Hypothalamus (tissue), 51 donors: ENCODE results near the gene ACSL5.

Experiments used
- DNase-seq, 51 donors: peaks; one replicate each; lab custom pipeline; 2025; lab: John Stamatoyannopoulos, UW

ACSL5 gene, protein sequence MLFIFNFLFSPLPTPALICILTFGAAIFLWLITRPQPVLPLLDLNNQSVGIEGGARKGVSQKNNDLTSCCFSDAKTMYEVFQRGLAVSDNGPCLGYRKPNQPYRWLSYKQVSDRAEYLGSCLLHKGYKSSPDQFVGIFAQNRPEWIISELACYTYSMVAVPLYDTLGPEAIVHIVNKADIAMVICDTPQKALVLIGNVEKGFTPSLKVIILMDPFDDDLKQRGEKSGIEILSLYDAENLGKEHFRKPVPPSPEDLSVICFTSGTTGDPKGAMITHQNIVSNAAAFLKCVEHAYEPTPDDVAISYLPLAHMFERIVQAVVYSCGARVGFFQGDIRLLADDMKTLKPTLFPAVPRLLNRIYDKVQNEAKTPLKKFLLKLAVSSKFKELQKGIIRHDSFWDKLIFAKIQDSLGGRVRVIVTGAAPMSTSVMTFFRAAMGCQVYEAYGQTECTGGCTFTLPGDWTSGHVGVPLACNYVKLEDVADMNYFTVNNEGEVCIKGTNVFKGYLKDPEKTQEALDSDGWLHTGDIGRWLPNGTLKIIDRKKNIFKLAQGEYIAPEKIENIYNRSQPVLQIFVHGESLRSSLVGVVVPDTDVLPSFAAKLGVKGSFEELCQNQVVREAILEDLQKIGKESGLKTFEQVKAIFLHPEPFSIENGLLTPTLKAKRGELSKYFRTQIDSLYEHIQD

DNA sequence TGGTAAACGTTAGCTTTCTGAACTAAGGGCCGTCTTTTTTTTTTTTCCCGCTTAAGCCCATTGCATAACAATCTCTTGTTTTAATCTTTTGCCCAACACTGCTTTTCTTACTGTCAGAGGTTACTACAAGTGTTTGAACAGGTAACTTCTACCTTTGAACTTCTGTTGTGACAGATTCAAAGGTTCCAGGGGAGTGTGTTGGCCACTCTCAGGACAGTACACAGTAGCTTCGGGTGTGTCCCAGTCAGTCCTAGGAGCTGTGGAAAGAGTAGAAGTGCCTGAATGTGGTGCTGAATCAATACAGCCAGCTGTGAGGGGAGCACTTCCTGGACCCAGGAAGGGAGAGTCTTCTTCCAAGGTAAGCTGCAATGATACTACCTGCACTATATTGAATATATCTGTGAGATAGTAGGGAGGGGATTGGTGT lies at the start of gene ACSL5:
ACSL5 (plus strand) TSS at position 205 of the 427 bp plus-strand sequence. CDS start 20,831 bp downstream, outside the sequence.
- DNase-seq = no peak

DNA sequence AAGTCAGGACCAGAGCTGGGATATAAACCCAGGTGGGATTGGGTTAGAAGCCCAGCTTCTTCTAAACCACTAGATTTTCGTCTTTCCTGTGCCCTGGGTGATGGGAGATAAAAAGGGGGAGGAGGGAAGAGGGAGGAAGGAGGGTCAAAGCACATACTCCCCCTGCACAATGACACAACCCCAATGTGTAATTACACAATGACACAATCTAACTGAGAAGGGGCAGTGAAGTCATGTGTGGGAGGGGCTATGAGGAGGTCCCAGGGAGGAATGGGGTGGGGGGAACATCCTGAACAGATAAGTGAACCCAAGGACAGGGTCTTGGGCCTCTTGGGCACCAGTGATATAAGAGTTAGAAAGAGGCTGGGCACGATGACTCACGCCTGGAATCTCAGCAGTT lies 46.2 kb upstream of the ACSL5 start:
- DNase-seq = no peak

DNA sequence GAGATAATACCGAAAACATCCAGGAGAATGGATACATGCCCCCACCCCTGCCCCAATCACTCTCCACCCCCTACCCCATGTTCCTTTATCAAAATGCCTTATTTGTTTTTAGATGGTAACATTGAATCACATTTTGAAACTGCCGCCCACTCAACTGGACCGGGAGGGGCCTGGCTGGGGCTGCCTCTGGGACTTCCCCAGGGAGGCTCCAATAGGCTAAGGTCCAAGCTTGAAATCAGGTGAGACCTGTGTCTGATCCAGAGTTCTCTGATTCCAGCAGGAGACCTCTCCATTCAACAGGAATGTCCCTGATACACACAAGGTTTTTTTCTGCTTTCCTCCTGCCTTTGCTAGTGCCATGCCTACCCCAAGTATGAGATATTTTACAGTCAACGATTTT lies 43.8 kb upstream of the ACSL5 start:
- DNase-seq = no peak

DNA sequence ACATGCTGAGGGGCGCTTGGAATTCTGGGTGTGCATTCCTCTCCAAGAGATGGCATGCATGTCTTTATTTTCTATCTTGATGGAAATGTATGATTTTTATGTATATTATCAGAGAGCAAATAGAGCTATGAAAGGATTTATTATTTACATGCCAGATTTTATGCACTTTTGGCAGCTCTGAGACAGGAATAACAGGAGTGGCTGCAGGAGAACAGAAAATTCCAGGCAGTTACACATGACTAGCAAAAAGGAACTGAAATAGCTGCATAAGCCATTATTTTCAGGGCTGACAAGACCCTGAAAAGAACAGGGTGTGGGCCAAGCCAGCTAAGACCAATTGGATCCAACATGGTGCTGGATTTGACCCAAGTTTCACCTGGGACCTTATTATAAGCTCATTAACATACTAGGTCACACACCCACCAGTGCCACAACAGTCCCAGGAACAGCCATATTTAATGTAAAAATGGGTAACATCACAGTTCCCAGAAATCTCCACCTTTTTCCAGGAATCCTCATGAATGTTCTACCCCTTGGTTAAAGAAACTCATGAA lies 43.2 kb upstream of the ACSL5 start:
- DNase-seq = no peak

DNA sequence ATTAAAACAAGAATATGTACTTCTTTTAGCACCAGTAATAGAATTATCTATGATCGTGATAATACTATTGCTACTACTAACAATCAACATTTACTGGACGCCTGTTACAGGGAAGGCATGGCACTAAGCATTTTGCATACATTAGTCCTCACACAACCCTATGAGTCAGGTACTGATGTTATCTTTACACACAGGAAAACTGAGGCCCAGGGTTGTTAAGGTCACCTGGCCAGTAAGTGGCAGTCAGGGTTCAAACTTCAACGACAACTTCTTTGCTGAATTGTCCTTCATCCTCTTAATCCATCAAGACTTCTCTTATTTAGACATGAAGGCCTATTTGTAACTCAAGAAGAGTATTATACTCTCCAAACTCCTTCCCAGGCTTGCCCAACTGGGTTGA lies 41.9 kb upstream of the ACSL5 start:
- DNase-seq = no peak

DNA sequence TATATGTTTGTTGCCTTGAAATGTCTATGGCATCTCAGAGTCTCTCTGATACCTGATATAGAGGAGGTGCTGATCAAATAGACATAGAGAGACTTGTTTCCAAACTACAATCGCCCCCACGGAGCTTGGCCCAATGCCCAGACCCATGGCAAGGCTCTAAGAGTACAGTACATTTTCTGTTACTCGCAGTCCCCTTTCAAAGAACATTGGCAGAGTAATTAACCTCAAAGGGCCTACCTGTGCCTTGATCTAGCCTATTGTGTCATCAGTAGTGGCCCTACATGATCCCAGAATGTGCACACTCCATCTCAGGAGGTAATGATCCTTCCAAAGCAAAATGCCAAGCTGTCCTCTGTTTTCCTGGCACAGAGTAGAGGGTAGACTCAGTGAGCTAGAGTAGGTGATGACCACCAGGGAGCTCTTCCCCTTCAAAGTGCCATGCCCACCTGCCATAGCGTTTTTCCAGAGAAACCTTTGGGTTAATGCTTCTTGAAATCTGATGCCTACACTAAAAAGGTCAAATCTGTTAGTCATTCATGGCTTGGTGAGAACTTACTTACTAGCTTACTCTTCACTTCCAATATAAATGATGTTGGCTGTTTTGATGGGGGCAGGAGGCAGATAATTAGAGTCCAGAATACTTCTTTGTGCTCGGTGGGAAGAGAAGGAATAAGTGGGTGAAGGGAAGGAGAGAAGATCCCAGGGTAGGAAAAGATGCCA lies 41.2 kb upstream of the ACSL5 start:
- no peak for DNase-seq

DNA sequence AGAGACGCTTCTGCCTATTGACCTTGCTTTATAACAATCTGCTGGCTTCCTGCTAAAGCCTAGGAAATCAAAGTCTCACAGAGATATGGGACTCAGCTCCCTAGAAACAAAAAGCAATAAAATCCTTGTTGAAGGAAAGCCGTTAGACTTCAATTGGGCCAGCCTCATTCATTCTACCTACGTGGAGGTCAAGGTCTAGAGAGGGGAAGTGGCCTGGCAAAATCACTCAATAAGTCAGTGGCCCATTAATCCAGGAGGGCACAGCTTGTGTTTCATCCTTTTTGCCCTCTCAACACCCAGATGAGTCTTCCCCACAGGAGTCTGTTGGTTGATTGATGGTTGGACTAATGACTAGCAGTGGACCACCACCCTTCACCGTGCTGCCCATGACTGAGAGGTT lies 40.5 kb upstream of the ACSL5 start:
- no peak for DNase-seq

DNA sequence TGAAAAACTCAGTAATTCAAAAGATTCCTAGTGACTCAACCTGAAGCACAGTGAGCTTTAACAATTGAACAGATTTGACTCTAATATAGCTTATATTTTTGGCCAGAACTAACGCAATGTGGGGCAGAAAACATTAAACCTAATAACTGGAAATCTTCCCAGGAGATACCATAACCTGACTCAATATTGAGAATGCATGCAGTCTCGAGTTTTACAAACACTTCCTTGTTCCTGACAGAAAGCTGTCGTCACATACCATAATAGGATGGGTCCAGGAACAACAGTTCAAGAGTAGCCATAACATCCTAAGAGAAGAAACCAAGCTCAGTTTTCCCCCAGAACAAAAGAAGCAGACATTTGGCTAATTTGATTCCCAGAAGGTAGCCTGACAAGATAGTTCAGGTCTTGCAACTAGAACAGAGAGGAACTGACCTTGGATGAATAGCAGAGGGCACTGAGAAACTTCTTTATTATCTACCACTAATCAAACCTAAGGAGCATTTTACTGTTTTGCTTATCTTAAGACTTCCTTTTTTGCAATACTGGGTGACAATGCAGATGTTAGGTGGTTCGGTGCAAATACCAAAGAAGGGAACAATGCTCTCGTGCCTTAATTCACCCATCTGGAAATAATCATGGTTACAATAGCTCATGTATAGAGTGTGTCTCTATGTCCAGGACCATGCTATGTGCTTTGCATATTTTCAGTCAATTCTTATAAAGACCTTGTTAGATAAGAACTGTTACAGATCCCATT lies 38.6 kb upstream of the ACSL5 start:
- DNase-seq = no peak

DNA sequence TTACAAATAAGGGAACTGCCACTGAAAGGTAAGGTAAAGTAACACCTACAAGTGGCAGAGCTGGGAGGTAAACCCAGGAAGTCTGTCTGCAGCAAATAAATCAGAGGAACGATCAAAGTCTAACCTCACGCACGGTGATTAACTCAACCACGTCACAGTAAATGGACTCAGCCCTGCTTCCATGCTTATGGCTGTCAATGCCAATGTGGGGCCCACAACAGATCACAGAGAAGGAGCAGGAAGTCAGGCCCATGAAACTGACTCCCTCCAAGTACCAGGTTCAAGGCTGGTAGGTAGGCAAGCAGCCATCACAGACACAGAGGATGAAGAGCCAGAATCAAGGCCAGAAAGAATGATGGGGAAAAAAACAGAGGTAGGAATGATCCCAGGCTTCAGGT lies 38.0 kb upstream of the ACSL5 start:
- DNase-seq = no peak

DNA sequence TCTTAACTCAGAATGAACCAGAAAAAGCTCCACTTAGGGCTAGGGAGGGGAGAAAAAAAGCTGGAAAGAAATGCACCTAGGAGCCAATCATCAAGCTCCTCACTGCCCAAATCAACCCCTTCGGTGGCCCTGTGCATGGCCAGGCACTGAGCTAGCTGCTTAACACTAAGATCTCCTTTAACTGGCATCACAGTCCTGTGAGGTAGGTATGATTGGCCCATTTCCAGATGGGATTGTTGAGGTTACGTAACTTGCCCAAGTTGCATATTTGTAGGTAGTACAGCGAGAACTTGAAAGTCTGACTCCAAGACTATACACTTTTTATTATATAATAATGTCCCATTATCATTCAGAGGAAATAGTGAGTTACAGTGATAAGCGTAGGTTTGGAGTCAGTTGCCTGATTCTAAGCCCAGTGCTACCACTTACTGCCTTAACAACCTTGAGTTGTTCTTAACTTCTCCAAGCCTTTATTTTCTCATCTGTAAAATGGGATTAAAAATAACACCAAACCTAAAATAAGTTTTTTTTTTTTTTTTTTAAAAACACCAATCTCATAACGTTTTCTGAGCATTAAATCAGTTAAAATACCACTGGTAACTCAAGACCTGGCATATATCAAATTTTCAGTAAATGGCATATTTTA lies 37.2 kb upstream of the ACSL5 start:
- DNase-seq = no peak

DNA sequence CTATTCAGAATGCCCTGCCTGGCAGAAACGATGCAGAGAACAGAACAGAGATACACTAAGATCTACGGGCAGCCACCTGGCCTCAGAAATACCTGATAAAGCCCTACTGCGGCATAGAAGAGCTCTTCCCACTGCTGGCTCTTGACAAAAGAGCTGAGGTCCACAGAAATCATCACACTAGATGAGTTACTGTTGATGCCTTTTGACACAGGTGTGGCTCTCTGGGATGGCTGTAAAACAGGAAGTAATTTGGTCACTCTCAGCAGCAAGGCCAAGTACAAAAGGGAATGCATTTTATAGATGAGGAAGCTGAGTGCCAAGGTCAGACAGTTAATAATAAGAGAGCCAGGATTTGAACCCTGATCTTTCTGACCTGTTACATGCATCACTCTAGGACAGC lies 35.0 kb upstream of the ACSL5 start:
- no peak for DNase-seq

DNA sequence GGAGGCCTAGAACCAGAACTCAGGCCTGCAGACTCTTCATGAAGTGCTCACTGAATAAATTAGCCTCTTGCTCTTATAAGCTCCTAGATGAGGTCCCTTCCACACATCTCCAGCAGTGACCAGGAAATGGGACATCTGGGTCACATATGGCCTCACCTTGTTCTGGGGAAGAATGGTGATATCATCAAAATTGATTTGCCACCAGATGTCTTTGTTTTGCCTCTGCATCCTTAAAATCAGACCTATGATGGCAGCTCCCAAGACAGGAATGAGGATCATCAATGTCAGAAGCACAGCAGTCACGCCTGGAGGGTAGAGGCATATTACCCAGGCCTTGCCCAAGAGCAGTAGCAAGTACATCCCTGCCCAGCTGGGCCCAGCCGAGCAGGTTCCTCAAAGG lies 33.3 kb upstream of the ACSL5 start:
- DNase-seq = no peak

DNA sequence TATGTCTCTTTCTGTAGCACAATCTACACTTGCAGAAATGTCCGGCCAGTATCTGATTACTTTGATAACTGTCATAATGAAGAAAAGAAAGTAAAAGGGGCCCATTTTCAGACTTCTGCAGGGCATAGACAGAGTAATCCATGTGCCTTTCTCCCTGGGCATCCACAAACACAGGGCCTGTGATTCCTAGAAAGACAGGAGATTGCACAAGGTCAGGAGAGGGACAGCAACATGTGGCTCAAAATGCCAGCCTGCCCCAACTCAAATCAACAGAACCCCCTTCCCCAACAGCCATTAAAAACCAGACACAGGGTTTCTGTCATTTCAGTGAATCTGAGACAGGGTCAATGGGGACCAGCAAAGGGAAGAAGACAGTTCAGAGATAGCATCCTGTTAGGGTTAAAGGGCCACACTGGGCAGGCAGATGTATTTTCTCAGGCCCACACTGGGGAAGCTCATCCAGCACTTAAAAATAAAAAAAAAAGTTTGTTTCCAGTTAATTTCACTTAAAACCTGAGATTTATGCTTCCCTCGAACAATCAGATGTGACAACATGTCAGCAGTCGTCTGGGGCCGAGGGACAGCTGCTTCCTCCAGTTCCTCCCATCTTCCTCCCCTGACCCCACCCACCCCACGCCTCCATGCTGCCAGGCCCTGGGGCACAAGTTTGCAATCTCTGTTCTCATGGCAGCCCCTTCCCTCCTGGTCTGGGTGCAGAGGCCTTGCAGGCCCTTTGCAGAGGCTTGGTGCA lies 30.7 kb upstream of the ACSL5 start:
- DNase-seq = no peak

DNA sequence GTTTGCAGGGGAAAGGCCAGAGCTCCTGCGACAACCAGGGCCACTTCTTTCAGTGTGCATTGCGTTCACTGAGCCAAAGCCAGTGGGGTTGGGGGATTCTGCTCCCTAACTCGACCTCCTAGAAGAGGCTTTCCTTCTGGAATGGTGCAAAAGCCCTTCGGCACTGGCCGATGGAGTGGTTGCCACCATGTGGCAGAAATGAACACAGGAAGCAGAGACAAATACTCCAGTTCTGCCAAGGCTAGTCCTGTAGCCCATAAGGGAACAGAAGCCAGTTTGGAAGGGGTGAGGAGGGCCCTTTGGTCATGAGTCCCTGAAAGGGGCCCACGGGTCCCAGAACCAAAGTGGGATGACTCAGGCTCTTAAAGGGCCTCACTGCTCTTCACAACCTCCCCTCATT lies 29.7 kb upstream of the ACSL5 start:
- DNase-seq = no peak

DNA sequence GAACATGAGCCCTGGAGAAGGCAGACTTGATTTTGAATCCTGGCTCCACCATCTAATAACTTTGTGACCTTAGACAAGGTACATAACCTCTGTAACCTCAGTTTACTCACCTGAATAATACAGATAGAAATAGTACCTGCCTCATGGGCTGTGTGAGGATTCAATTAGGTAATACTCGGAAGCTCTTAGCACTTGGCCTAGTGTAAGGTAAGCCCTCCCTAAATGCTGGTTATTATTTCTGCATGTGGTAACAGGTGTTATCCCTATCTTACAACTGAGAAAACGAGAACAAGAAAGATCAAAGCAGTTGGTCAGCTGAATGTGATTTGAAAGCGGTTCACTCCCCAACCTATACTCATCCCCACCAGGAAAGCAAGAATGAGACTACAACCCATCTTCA lies 28.7 kb upstream of the ACSL5 start:
- no peak for DNase-seq

DNA sequence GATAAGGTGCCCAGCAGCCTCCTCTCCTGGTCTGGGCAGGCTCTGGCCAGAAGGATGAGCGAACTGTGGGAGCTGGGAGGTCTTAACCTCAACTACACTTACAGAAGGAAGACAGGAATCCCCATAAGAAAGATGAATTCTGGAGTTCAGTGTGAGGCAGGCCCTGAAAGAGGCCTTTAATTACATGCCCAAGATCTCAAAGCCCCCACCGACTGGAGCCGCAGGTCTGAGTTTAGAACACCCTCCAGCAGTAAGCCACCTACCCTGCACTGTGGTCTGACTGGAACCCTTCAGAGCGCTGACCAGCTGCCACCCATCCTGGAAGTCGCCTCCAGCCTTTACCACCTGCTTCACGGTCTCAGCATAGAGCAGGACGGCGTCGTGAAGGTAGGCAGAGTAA lies 28.2 kb upstream of the ACSL5 start:
- DNase-seq = no peak

DNA sequence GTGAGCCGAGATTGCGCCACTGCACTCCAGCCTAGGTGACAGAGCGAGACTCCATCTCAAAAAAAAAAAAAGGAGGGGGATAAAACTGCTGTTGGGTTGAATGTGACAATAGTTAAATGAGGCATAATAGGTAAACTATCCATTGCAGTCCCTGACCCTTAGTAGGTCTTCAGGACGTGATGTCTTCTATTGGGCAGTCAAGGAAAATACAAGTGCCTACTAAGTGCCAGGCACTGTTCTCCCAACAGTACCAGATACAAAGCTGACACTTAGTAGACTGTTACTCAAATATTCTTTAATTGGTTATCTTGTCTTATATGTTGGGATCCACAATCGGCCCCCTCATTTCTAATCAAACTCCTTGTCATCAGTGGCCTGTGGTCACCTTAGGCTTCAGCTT lies 27.1 kb upstream of the ACSL5 start:
- no peak for DNase-seq

DNA sequence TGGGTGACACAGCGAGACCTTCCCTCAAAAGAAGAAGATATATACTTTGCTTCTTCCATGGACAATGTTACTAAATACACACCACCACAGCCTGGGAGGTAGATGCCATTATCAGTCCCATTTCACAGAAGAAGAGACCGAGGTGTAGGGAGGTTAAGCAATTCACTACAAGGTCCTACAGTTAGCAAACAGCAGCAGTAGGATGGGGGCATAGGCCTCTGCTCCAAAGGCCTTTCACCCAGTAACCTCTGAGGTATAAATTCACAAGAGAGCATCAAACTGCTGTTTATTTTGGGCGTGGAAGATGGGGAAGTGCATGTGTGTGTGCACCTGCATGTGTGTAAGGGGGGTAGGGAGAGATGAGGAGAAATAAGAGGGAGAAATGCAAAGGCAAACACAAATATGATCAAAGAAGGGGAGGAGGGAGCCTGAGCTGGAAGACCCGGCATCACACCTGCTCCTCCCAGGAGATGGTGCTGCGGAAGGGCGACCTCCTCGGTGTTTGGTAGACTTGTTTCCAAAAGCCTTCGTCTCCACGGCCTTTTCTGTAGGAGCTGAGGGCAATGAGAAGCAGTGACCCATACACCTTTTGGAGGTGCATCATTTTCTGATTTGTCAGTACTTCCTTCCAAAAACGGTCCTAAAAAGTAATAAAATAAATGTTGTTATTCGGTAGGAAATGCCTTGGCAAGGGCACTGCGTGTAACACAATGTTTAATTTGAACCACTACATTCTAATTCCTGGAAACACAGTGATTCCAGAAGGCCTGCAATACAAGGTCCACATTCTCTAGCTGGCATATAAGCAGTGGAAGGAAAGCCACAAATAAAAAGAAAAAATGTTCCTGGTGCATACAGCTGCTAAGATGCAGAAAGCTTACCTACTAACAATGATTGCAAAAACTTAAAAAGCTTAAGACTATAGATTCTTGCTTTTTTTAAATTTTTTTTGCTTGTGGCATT lies 25.9 kb upstream of the ACSL5 start:
- no peak for DNase-seq
